Body of pancreas (tissue), 4 donors: ENCODE measurements around the gene PDZD2.

Experiments
- CTCF ChIP-seq, 7 experiments: fragments of 450-650 bp in 4 of 7; fragments of 200-600 bp in 3 of 7; sonication (generic) in 3 of 7; IDR thresholded peaks; one replicate each; pipeline ENCODE4 v1.5.1; 2016 to 2019; ENCODE audit warnings: antibody characterized with exemption in 7 of 7
- POLR2A ChIP-seq, 3 donors: fragments of 450-650 bp; IDR thresholded peaks; one replicate each; pipeline ENCODE4 v1.6.1; 2016; ENCODE audit warnings: antibody characterized with exemption in 3 of 3, mild to moderate bottlenecking in 2 of 3

- TF ChIP-seq CTCF (IDR thresholded peaks at IDR 0.05), result no peak
- TF ChIP-seq POLR2A (IDR thresholded peaks at IDR 0.05), result no peak
Measured at GRCh38 chr5:31648326-31648725, 9.4 kb downstream of the PDZD2 start.
